Skeletal muscle satellite cell (primary cell): ENCODE data around the gene HRH1.
A peak's percentile ranks its signal among the peaks of the same experiment; 100 is the strongest.

Experiments
- H3K27me3 ChIP-seq: 2 replicates; pipeline ENCODE4 v1.7.0; 2013; ENCODE audit warnings: low read length; ENCODE audit not compliant: control insufficient read depth, insufficient read depth
- H3K36me3 ChIP-seq: 2 replicates; pipeline ENCODE4 v1.7.0; 2013; ENCODE audit warnings: mild to moderate bottlenecking, control low read depth, low read length; ENCODE audit not compliant: insufficient read depth
- H3K4me1 ChIP-seq: 2 replicates; pipeline ENCODE4 v1.7.0; 2013; ENCODE audit warnings: low read length; ENCODE audit not compliant: control insufficient read depth, insufficient read depth
- H3K4me2 ChIP-seq: 2 replicates; pipeline ENCODE4 v1.7.0; 2013; ENCODE audit warnings: mild to moderate bottlenecking, low read length
- H3K4me3 ChIP-seq: 2 replicates; pipeline ENCODE4 v1.7.0; 2013; ENCODE audit warnings: low read length
- H3K9ac ChIP-seq: 2 replicates; pipeline ENCODE4 v1.7.0; 2013; ENCODE audit warnings: mild to moderate bottlenecking, low read depth, low read length, moderate library complexity
- H3K9me3 ChIP-seq: replicated peaks from 2 replicates; pipeline ENCODE4 v1.7.0; 2013; ENCODE audit warnings: mild to moderate bottlenecking, control low read depth, low read length

Gene HRH1

DNA sequence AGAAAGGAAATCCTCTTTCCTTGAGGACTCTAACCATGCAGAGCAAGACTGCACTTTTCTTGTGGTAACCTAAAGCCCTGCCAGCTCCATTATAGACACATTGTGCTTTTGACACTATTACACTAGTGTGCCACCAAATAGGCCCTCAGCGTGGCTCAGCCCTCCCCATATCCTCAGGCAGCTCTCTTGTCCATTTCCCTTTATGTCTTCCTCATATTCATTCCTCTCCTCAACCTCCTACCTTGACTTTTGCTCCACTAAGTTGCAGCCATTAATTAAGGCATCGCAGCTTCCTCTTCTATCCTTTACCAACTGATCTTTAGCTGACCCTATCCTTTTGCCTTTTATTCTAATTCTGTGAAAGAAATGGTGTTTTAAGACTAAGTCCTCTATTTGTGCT, 121.6 kb downstream of the HRH1 start:
- no peak overlapping the region for H3K4me2 ChIP-seq
- H3K9me3 ChIP-seq: no peaks in the 10 kb centered on the region
- H3K4me3 ChIP-seq: no peak overlapping the region
- H3K9ac ChIP-seq: no peak overlapping the region
- H3K36me3 ChIP-seq: peaks cover 17% of the 10 kb centered on the region
- H3K4me1 ChIP-seq: peaks cover 26% of the 10 kb centered on the region
- H3K27me3 ChIP-seq: no peaks in the 10 kb centered on the region

DNA sequence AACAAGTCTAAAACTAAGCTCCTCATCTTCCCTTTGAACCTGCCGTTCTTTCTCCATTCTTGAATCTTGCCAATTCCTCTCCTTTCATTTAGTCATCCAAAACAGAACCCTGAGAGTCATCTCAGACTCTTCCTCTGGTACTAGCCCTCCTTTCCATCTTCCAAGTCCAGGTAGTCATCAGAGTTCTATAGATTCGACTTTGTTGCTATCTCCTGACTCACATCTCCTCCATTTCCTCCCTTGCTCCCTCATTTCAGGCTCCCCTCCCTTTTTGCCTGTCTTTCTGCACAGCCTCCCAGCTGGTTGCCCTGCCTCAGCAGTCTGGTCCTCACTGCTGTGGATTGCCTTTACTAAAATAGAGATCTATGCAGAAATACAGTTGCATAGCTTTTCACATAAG, 122.6 kb downstream of the HRH1 start:
- H3K4me1 ChIP-seq: peaks cover 23% of the 10 kb centered on the region
- no peak overlapping the region for H3K4me3 ChIP-seq
- H3K9me3 ChIP-seq: no peaks in the 10 kb centered on the region
- H3K9ac ChIP-seq: no peak overlapping the region
- H3K27me3 ChIP-seq: no peaks in the 10 kb centered on the region
- H3K4me2 ChIP-seq: no peak overlapping the region
- peaks cover 21% of the 10 kb centered on the region for H3K36me3 ChIP-seq

DNA sequence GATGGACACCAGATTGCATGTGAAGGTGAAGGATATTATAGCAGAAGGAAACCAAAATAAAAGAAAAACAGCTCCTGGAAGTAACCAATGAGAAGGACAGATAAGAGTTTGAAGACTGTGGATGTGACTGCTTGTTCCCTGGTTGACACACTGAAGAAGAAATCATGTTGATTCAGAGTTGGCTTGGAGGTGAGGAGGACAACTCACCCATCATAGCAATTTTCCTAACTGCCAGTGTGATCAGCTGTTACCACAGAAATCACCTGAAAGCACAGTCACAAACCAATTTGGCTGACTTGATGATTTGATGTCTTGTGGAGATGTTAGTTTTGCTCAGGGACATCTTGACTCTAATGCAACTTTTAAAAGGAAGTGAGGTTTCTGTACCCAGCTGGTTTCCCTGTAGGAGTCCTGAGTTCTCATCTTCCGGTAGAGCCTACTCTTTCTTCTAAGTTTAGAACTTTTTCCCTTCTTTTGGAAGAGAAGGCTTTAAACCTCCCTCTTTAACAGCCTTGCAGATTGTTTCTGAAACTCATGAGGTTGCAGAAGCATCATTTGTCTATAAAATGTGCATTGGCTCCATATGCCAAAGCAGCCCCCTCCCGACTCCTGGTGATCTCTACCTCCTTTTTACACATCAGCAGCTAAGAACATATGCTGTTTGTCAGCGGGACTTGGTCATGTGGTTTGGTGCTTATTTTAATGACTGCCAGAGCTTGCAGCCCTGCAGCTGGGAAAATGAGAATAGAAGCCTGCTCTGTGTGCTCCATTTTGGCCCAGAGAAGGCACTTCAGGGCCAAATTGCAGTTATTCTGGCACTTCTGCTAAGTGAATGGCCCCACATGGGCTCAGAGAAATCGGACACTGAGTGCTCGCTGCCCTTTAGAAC, 128.2 kb downstream of the HRH1 start:
- Histone ChIP-seq H3K9ac (no peak overlapping the region), H3K4me3 (no peak overlapping the region), H3K9me3 (no peaks in the 10 kb centered on the region), H3K4me1 (peaks cover 19% of the 10 kb centered on the region), H3K27me3 (no peaks in the 10 kb centered on the region), H3K36me3 (peaks cover 27% of the 10 kb centered on the region), H3K4me2 (no peak overlapping the region)

DNA sequence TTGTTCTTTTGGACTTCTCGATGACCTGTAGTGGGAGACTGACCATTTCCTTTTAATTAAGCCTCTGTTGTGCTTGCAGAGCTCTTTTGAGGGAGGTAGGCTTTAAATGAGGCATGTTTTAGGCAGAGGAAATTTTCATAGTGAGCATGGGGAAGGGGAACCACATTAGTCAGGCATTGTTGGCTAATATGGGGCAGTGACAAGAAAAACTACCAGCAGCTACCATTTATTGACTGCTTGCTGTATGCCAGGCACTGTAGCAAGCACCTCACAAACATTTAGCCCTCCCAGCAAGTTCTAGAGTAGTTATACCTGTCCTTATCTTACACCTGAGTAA, 128.8 kb downstream of the HRH1 start:
- no peak overlapping the region for H3K4me2 ChIP-seq
- no peaks in the 10 kb centered on the region for H3K27me3 ChIP-seq
- peaks cover 25% of the 10 kb centered on the region for H3K4me1 ChIP-seq
- H3K36me3 ChIP-seq: peaks cover 27% of the 10 kb centered on the region
- no peak overlapping the region for H3K9ac ChIP-seq
- H3K4me3 ChIP-seq: no peak overlapping the region
- no peaks in the 10 kb centered on the region for H3K9me3 ChIP-seq

DNA sequence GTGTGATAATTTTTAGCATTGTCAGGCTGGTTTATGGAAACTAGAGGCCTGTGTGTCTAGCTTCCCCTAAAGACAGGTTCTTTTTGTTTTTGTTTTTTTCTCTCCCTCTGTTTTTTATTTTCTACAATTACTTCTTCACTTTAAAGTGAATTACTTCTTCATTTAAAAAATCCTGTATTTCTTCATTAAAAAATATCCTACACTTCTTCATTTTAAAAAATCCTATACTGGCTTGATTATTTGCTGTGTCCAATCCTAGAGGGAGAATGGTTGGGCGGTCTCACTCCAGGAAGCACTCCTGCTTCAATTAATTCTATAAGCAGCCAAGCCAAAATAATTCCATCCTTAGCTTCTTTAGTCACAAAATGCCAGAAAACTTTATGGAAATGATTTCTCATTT, 129.7 kb downstream of the HRH1 start:
- Histone ChIP-seq H3K9me3 (no peaks in the 10 kb centered on the region), H3K36me3 (peaks cover 27% of the 10 kb centered on the region)

DNA sequence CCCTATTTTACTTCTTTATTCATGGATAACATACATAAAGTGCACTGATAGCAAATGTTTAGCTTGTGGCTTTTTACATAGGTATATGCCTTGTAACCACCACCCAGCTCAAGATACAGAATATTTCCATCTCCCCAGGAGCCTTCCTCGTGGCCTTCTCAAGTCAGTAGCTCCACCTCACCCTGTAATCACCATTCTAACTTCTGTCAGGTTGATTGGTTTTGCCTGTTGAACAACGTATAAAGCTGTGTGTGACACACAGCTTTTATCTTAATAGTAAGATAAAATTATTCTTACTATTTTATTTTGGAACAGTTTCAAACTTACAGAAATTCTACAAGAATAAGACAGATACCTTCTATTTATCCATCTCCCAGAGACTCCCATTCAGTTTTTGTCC, 131.2 kb downstream of the HRH1 start:
- Histone ChIP-seq H3K27me3 (no peaks in the 10 kb centered on the region), H3K9ac (no peak overlapping the region), H3K4me2 (no peak overlapping the region), H3K36me3 (peaks cover 24% of the 10 kb centered on the region), H3K4me1 (peaks cover 37% of the 10 kb centered on the region), H3K4me3 (no peak overlapping the region), H3K9me3 (no peaks in the 10 kb centered on the region)

More for the DNA sequence above, 129.7 kb downstream of the HRH1 start:
- H3K9ac ChIP-seq: no peak overlapping the region
- H3K4me3 ChIP-seq: no peak overlapping the region
- H3K4me2 ChIP-seq: no peak overlapping the region
- H3K4me1 ChIP-seq: peaks cover 26% of the 10 kb centered on the region
- H3K27me3 ChIP-seq: no peaks in the 10 kb centered on the region

DNA sequence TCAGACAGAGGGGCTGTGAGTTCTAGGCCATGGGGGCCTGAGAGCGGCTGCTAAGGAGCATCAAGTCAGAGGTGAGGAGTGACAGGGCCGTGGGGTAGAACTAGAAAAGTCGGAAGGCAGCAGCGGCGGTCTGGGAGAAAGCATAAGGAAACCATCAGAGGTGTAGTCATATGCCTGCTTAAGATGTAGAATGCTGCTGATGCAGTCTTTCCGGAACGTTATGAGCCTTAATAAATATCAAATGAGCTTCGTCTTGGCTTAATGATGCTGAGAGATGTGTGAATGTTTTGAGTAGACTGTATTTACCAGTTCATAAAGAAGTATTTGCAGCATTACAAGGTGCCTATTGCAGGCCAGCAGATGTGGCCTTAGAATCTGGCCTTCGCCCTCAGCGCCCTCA, 133.1 kb downstream of the HRH1 start:
- peaks cover 51% of the 10 kb centered on the region for H3K4me1 ChIP-seq
- no peaks in the 10 kb centered on the region for H3K9me3 ChIP-seq
- H3K4me2 ChIP-seq: peak overlapping the region; percentile 72
- no peak overlapping the region for H3K9ac ChIP-seq
- no peak overlapping the region for H3K4me3 ChIP-seq
- H3K36me3 ChIP-seq: peaks cover 15% of the 10 kb centered on the region
- H3K27me3 ChIP-seq: no peaks in the 10 kb centered on the region

DNA sequence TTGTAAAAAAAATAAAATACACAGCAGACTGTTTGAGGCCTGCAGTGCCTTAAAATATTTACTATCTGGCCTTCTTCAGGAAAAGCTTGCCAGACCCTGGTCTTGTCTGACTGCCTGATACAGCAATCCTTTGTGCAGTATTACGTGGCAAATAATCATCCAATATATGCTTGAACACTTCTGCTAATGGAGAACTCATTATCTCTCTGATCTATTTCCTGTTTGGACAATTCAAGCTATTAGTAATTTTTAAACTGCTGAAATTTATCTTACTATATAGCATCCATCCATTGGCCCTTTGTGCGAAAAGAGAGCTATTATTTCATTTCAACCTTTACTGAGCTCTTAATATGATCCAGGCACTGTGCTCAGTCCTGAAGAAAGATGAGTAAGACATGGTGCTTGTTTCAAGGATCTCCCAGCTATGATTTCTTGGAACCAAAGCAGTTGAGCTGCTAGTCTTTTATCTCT, 133.8 kb downstream of the HRH1 start:
- H3K9ac ChIP-seq: peak overlapping the region; percentile 61
- no peaks in the 10 kb centered on the region for H3K9me3 ChIP-seq
- H3K4me3 ChIP-seq: no peak overlapping the region
- peaks cover 51% of the 10 kb centered on the region for H3K4me1 ChIP-seq
- H3K36me3 ChIP-seq: peaks cover 8% of the 10 kb centered on the region
- H3K27me3 ChIP-seq: no peaks in the 10 kb centered on the region
- H3K4me2 ChIP-seq: peak overlapping the region; percentile 72

DNA sequence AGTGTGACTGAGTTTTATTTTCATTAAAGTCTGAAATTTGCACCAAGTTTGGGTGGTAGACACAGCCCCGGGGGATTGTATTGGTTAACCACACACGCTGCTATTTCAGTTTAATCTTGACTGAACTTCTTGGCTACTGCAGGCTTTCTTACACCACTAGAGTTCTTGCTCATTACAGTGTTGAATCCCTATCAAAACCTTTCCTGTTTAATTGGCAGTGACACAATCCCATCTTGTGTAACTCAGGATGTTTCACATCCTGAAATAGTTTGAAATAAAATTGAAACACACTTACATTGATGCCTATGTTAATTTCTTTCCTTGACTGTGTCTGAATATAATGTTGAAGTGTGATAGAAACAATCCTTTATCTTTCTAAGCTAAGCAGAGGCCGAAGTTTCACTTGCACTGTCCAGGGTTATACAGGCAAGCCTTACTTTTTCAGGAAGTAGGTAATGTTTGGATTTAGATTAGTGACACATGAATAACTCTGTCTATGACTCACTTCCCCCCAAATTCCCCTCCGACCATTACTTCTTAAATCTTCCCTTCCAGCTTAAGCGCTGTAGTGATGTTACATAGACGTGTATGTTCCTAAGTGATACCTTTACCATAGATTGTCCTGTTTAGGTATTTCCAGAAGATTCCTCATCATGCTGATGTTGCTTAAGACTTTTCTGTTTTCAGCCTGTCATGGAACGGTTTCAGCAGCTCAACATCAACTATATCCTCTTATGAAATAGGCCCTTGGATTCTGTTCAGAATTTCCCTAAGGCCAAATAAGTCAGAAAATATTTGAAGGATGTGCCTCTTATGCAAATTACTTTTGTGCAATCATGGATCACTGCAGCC, 134.7 kb downstream of the HRH1 start:
- Histone ChIP-seq H3K27me3 (no peaks in the 10 kb centered on the region), H3K4me2 (peak overlapping the region; percentile 72), H3K9ac (peak overlapping the region; percentile 61), H3K4me3 (peak overlapping the region; percentile 4), H3K9me3 (no peaks in the 10 kb centered on the region), H3K4me1 (peaks cover 51% of the 10 kb centered on the region), H3K36me3 (peaks cover 7% of the 10 kb centered on the region)

DNA sequence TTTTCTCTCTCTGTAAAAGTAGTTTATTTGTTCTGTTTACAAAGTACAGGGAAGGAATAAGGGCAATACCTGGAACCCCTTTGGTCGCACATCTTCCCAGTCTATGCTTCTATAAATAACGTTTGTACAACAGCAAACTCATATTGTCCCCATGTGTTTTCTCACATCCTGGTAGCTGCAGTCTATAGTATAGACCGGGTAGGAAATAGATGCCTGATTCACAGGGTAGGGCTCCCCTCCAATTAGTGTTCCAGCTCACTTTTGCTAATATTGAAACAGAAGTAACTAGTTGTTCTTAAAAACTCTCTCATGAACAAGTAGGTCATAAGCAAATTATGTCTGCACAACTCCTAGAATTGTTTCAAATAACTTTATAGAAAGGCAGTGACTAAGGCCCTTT, 135.6 kb downstream of the HRH1 start:
- H3K4me3 ChIP-seq: no peak overlapping the region
- no peak overlapping the region for H3K9ac ChIP-seq

DNA sequence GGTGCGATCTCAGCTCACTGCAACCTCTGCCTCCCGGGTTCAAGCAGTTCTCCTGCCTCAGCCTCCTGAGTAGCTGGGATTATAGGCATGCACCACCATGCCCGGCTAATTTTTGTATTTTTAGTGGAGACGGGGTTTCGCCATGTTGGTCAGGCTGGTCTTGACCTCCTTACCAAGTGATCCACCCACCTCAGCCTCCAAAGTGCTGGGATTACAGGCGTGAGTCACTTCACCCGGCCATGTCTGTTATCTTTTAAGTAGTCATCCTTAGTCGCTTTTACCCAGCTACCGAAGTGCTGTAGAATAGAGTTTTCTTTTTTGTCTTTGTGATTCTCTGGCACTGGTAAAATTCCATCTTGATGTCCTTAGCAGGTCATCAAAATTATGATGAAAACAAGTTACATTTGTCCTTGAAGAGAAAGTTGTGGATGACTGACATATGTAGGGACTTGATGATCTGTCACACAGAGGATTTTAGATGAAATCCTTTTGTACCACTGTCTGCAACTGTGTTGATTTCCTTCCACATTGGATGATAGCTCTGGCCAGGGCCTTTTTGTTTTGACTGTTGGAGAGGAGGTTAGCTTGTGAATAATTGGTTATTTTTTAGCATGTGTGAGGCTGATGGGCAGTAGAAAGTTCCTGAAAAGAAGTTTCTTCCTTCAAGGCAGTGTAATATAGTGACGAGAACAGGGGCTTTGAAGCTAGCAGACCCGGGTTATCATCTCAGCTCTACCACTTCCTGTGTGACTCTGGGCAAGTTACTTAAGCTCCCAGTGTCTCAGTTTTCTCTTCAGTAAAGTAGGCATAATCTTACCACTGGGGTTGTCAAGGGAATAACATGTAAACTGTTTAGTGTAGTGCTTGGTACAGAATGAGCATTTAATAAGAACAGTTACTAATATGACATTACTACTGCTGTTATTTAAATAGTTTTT, 136.7 kb downstream of the HRH1 start:
- H3K4me1 ChIP-seq: peaks cover 51% of the 10 kb centered on the region
- H3K27me3 ChIP-seq: no peaks in the 10 kb centered on the region
- peak overlapping the region; percentile 29 for H3K4me2 ChIP-seq
- H3K9me3 ChIP-seq: no peaks in the 10 kb centered on the region
- H3K9ac ChIP-seq: peak overlapping the region; percentile 26
- peaks cover 1% of the 10 kb centered on the region for H3K36me3 ChIP-seq
- no peak overlapping the region for H3K4me3 ChIP-seq

More for the DNA sequence above, 135.6 kb downstream of the HRH1 start:
- H3K9me3 ChIP-seq: no peaks in the 10 kb centered on the region
- H3K4me2 ChIP-seq: no peak overlapping the region
- peaks cover 7% of the 10 kb centered on the region for H3K36me3 ChIP-seq
- H3K4me1 ChIP-seq: peaks cover 51% of the 10 kb centered on the region
- no peaks in the 10 kb centered on the region for H3K27me3 ChIP-seq
